ENCODE data around the gene NR3C1.

The NR3C1 gene

GRCh38 chr5:143384865-143385657 lies 18.4 kb downstream of the NR3C1 start:
- H2AFZ ChIP-seq (ENCODE audit: low read length): no peak overlapping the region

DNA sequence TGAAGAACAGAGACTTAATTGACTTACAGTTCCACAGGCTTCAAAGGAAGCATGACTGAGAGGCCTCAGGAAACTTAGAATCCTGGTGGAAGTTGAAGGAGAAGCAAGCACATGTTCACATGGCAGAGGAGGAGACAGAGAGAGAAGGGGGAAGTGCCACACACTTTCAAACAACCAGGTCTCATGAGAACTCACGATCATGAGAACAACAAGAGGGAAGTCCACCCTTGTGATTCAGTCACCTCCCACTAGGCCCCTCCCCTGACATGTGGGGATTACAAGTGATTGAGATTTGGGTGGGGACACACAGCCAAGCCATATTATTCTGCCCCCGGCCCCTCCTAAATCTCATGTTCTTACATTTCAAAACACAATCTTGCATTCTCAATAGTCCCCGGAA lies 19.5 kb downstream of the NR3C1 start:
- Histone ChIP-seq H3K4me2 (ENCODE audit: low read depth, low read length, poor library complexity, severe bottlenecking) (no peak overlapping the region), H3K9ac (ENCODE audit: low read depth, low read length, poor library complexity, severe bottlenecking) (no peak overlapping the region), H3K4me1 (ENCODE audit: insufficient read depth, low read length, poor library complexity, severe bottlenecking) (peaks cover 2% of the 10 kb centered on the region), H3K27me3 (ENCODE audit: insufficient read depth, low read length, poor library complexity, severe bottlenecking) (no peaks in the 10 kb centered on the region), H3K4me3 (ENCODE audit: low read length, poor library complexity, severe bottlenecking) (no peak overlapping the region), H3K79me2 (ENCODE audit: insufficient read depth, low read length) (peaks cover 89% of the 10 kb centered on the region), H2AFZ (ENCODE audit: low read length) (no peak overlapping the region), H3F3A (ENCODE audit: low read depth) (no peaks in the 10 kb centered on the region), H4K20me1 (ENCODE audit: insufficient read depth, low read length, poor library complexity, severe bottlenecking) (peaks cover 18% of the 10 kb centered on the region), H3K9me3 (ENCODE audit: insufficient read depth, low read depth, low read length) (peaks cover 26% of the 10 kb centered on the region; the same call in 1 of the 2 replicates), H3K9me2 (replicated peaks; ENCODE audit: low read depth, low read length) (no peaks in the 10 kb centered on the region), H3K36me3 (ENCODE audit: insufficient read depth, low read length) (peaks cover 31% of the 10 kb centered on the region; the same call in 1 of the 2 replicates)
- no peak for TF ChIP-seq EZH2phosphoT487 (IDR thresholded peaks at IDR 0.05; ENCODE audit: borderline replicate concordance)
- TF ChIP-seq, protein P1, sequence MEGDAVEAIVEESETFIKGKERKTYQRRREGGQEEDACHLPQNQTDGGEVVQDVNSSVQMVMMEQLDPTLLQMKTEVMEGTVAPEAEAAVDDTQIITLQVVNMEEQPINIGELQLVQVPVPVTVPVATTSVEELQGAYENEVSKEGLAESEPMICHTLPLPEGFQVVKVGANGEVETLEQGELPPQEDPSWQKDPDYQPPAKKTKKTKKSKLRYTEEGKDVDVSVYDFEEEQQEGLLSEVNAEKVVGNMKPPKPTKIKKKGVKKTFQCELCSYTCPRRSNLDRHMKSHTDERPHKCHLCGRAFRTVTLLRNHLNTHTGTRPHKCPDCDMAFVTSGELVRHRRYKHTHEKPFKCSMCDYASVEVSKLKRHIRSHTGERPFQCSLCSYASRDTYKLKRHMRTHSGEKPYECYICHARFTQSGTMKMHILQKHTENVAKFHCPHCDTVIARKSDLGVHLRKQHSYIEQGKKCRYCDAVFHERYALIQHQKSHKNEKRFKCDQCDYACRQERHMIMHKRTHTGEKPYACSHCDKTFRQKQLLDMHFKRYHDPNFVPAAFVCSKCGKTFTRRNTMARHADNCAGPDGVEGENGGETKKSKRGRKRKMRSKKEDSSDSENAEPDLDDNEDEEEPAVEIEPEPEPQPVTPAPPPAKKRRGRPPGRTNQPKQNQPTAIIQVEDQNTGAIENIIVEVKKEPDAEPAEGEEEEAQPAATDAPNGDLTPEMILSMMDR (conservative IDR thresholded peaks at IDR 0.05; ENCODE audit: low read length): no peak

More at GRCh38 chr5:143384865-143385657, 18.4 kb downstream of the NR3C1 start:
- peaks cover 31% of the 10 kb centered on the region; the same call in 1 of the 2 replicates for H3K36me3 ChIP-seq (ENCODE audit: insufficient read depth, low read length)
- no peak for TF ChIP-seq EZH2phosphoT487 (IDR thresholded peaks at IDR 0.05; ENCODE audit: borderline replicate concordance)
- TF ChIP-seq, protein P1 (conservative IDR thresholded peaks at IDR 0.05; ENCODE audit: low read length): no peak
- H3K9me3 ChIP-seq (ENCODE audit: insufficient read depth, low read depth, low read length): peaks cover 26% of the 10 kb centered on the region; the same call in 1 of the 2 replicates
- no peaks in the 10 kb centered on the region for H3F3A ChIP-seq (ENCODE audit: low read depth)
- H4K20me1 ChIP-seq (ENCODE audit: insufficient read depth, low read length, poor library complexity, severe bottlenecking): peaks cover 28% of the 10 kb centered on the region
- peaks cover 10% of the 10 kb centered on the region for H3K4me1 ChIP-seq (ENCODE audit: insufficient read depth, low read length, poor library complexity, severe bottlenecking)
- peaks cover 89% of the 10 kb centered on the region for H3K79me2 ChIP-seq (ENCODE audit: insufficient read depth, low read length)
- H3K4me2 ChIP-seq (ENCODE audit: low read depth, low read length, poor library complexity, severe bottlenecking): no peak overlapping the region
- H3K9me2 ChIP-seq (replicated peaks; ENCODE audit: low read depth, low read length): no peaks in the 10 kb centered on the region
- H3K9ac ChIP-seq (ENCODE audit: low read depth, low read length, poor library complexity, severe bottlenecking): no peak overlapping the region
- no peak overlapping the region for H3K4me3 ChIP-seq (ENCODE audit: low read length, poor library complexity, severe bottlenecking)
- no peaks in the 10 kb centered on the region for H3K27me3 ChIP-seq (ENCODE audit: insufficient read depth, low read length, poor library complexity, severe bottlenecking)

- Histone ChIP-seq H4K20me1 (ENCODE audit: insufficient read depth, low read length, poor library complexity, severe bottlenecking) (peaks cover 4% of the 10 kb centered on the region), H3K9me2 (replicated peaks; ENCODE audit: low read depth, low read length) (no peaks in the 10 kb centered on the region), H3K36me3 (ENCODE audit: insufficient read depth, low read length) (peaks cover 17% of the 10 kb centered on the region; the same call in 1 of the 2 replicates), H3K9me3 (ENCODE audit: insufficient read depth, low read depth, low read length) (peaks cover 9% of the 10 kb centered on the region; the same call in 1 of the 2 replicates), H3K4me1 (ENCODE audit: insufficient read depth, low read length, poor library complexity, severe bottlenecking) (peaks cover 8% of the 10 kb centered on the region), H3K79me2 (ENCODE audit: insufficient read depth, low read length) (peaks cover 91% of the 10 kb centered on the region), H3K9ac (ENCODE audit: low read depth, low read length, poor library complexity, severe bottlenecking) (no peak overlapping the region), H2AFZ (ENCODE audit: low read length) (no peak overlapping the region), H3K4me2 (ENCODE audit: low read depth, low read length, poor library complexity, severe bottlenecking) (no peak overlapping the region), H3K4me3 (ENCODE audit: low read length, poor library complexity, severe bottlenecking) (no peak overlapping the region), H3F3A (ENCODE audit: low read depth) (no peaks in the 10 kb centered on the region), H3K27me3 (ENCODE audit: insufficient read depth, low read length, poor library complexity, severe bottlenecking) (no peaks in the 10 kb centered on the region)
- TF ChIP-seq EZH2phosphoT487 (IDR thresholded peaks at IDR 0.05; ENCODE audit: borderline replicate concordance): no peak
- TF ChIP-seq, protein P1 (conservative IDR thresholded peaks at IDR 0.05; ENCODE audit: low read length): no peak
Observed at GRCh38 chr5:143379606-143380005, 23.9 kb downstream of the NR3C1 start.

All from Loucy (cell line).